Stimulated activated CD4-positive, alpha-beta T cell treated with anti-CD3 and anti-CD28 coated beads, Interleukin-4, amount 100 ng/mL, for 1 hour (primary cell): ENCODE results near the gene TSPY3.
"Not testable (repeated sequence)": the region's sequence is repeated elsewhere in the genome, so short reads cannot be mapped to it uniquely, and the experiment has no call there.

ENCODE experiments used
- DNase-seq: peaks from one replicate; pipeline ENCODE4 v3.0.0-alpha.2; 2020

The TSPY3 gene

DNA sequence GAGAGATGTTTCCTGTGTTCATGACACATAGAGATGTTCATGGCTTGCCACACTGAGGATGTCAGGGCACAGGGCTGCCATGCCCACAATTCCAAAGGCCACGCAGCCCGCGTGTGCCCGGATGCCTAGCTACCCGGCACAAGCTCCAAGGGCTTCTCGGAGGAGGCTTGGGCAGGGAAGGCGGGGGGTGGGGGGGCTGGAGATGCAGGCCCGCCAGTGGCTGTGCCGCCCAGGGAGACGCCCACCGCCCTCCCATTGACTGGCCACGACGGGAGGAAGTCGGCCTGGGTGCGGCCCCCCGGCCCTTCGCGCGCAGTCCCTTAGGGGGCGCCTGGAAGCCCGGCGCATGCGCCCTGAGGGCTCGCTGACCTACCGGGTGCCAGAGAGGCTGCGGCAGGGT lies at the start of gene TSPY3:
TSPY3 (plus strand) TSS at position 301 of the 400 bp plus-strand sequence; CDS start at position 347, 46 bp downstream.
- not testable (repeated sequence) for DNase-seq

GRCh38 chrY:9357497-9357896 lies 40.7 kb upstream of the TSPY3 start, which contains the start of gene TSPY8:
Gene TSPY8 (plus strand): TSS chrY:9357797. CDS start chrY:9357843, 46 bp downstream.
- DNase-seq = not testable (repeated sequence)

- not testable (repeated sequence) for DNase-seq
These were observed 1.7 kb upstream of the TSPY3 start for GRCh38 chrY:9396527-9396926.
